Measurements from ENCODE around the gene GABRG3. TPM values are rescaled to one million over a fixed set of nuclear protein-coding genes. Genes with fewer than 3 reads are reported as not detected.

GABRG3 gene
- total RNA-seq, 1 donor: under 0.01 TPM

- Histone ChIP-seq H3K4me1 (ENCODE audit: insufficient read depth, low read length) (no peaks in the 10 kb centered on the region), H3K9me3 (ENCODE audit: low read depth, low read length) (peaks cover 6% of the 10 kb centered on the region), H3K27me3 (ENCODE audit: insufficient read depth, low read length) (no peaks in the 10 kb centered on the region), H3K4me3 (ENCODE audit: low read length) (no peak overlapping the region)
Measured at GRCh38 chr15:27408428-27408827, 437.4 kb downstream of the GABRG3 start.

DNA sequence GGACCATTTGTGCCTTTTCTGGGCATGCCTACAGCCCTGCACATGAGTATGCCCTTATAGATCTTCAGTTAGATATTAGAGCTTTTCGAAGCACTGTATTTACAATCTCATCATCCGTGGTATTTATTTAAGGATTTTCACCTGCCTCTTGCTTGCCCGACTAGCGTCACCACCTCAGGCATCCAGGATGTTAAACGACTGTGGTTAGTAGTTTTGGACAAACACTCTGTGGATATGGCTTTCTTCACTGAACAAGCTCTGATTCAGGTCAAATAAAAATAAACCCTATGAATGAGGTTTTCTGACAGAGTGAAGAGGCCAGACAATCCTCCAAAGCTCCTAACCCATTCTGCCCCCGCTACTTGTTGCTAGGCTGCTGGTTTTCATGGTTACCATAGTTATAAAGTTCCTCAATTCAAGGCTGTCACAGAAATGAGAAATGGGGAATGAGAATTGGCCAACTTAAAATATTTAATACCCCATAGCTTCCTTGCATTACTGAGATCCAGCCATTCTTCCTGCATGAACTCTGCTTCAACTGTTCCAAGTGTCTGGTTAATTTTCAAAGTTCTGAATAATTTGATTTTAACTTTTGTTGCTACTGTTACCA, 440.1 kb downstream of the GABRG3 start:
- Histone ChIP-seq H3K27me3 (ENCODE audit: insufficient read depth, low read length) (no peaks in the 10 kb centered on the region), H3K4me1 (ENCODE audit: insufficient read depth, low read length) (no peaks in the 10 kb centered on the region), H3K4me3 (ENCODE audit: low read length) (no peak overlapping the region), H3K9me3 (ENCODE audit: low read depth, low read length) (peaks cover 6% of the 10 kb centered on the region)

DNA sequence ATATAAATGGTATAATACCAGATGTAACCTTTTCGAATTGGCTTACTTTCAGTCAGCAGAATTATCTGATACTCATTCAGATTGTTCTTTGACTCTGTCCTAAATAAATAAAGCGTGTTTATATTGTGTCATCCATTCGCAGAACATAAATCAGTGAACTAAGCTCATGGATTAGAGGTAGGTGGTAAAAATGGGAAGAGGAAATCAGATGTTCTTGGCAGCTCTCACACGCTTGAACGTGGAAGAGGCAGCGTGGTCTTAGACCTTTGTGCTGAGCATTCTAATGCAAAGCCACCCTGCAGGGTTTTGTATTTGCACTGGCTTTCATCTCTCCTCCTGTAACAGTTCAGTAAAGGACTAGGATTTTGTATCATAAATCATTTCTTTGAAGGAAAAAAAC, 441.4 kb downstream of the GABRG3 start:
- no peaks in the 10 kb centered on the region for H3K27me3 ChIP-seq (ENCODE audit: insufficient read depth, low read length)
- no peaks in the 10 kb centered on the region for H3K4me1 ChIP-seq (ENCODE audit: insufficient read depth, low read length)
- no peak overlapping the region for H3K4me3 ChIP-seq (ENCODE audit: low read length)
- H3K9me3 ChIP-seq (ENCODE audit: low read depth, low read length): peaks cover 6% of the 10 kb centered on the region

DNA sequence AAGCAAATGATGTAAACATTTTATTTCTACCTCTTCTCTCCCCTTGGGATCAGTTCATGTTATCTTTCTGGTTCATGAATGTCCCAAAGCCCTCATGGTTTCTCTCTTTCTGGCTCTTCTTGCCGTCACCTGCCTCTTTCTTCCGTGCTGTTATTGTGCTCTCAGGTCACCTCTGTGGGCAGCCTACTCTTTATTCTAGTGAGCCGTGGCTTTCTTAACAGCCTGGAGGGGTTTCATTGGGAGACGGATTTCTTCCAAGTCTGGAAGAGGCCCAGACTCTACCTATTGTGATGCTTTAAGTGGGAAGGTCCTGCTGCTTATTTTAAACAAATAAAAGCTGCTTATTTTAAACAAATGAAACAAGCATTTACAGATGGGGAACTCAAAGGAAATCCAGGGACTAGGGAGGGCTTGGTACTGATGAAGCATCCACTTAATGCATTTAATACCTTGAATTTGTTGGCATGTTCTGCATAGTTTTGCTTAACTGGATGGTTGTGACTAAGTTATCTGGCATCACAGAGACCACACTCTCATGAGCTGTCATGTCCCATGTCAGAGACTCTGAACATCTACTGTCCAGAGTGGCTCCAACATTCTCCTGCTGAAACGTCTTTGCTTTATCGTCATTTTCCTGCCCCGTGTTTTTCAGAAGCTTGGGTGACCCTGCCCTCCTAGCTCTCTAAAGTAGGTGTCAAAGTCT, 443.3 kb downstream of the GABRG3 start:
- H3K9me3 ChIP-seq (ENCODE audit: low read depth, low read length): peaks cover 6% of the 10 kb centered on the region
- H3K4me3 ChIP-seq (ENCODE audit: low read length): no peak overlapping the region
- H3K4me1 ChIP-seq (ENCODE audit: insufficient read depth, low read length): no peaks in the 10 kb centered on the region
- H3K27me3 ChIP-seq (ENCODE audit: insufficient read depth, low read length): no peaks in the 10 kb centered on the region

DNA sequence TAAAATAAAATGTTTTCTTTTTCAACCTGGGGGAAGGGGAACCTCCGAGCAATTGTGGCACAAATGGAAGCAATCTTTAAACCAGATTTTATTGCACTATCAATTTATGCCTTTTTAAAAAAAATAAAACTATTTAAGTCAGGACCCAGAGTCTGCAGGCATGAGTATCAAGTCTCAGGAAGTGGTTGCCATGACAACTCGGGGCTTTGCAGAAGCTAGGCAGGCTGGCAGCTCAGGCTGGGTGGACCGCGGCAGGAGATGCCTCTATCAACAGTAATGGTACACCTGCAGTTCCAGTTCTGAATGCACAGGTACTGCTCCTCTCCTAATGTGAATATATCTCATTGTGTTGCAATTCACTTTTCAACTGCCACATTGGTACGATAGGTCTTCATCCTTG, 447.7 kb downstream of the GABRG3 start:
- Histone ChIP-seq H3K4me3 (ENCODE audit: low read length) (no peak overlapping the region), H3K9me3 (ENCODE audit: low read depth, low read length) (no peaks in the 10 kb centered on the region)

GRCh38 chr15:27422997-27423396, 452.0 kb downstream of the GABRG3 start:
- Histone ChIP-seq H3K4me1 (ENCODE audit: insufficient read depth, low read length) (no peaks in the 10 kb centered on the region), H3K9me3 (ENCODE audit: low read depth, low read length) (no peaks in the 10 kb centered on the region)

More for the DNA sequence above, 447.7 kb downstream of the GABRG3 start:
- H3K27me3 ChIP-seq (ENCODE audit: insufficient read depth, low read length): no peaks in the 10 kb centered on the region
- no peaks in the 10 kb centered on the region for H3K4me1 ChIP-seq (ENCODE audit: insufficient read depth, low read length)

GRCh38 chr15:27426805-27427204, 455.8 kb downstream of the GABRG3 start:
- Histone ChIP-seq H3K9me3 (ENCODE audit: low read depth, low read length) (peaks cover 5% of the 10 kb centered on the region), H3K4me3 (ENCODE audit: low read length) (no peak overlapping the region), H3K4me1 (ENCODE audit: insufficient read depth, low read length) (no peaks in the 10 kb centered on the region), H3K27me3 (ENCODE audit: insufficient read depth, low read length) (no peaks in the 10 kb centered on the region)

More at GRCh38 chr15:27422997-27423396, 452.0 kb downstream of the GABRG3 start:
- H3K4me3 ChIP-seq (ENCODE audit: low read length): no peak overlapping the region
- H3K27me3 ChIP-seq (ENCODE audit: insufficient read depth, low read length): no peaks in the 10 kb centered on the region

DNA sequence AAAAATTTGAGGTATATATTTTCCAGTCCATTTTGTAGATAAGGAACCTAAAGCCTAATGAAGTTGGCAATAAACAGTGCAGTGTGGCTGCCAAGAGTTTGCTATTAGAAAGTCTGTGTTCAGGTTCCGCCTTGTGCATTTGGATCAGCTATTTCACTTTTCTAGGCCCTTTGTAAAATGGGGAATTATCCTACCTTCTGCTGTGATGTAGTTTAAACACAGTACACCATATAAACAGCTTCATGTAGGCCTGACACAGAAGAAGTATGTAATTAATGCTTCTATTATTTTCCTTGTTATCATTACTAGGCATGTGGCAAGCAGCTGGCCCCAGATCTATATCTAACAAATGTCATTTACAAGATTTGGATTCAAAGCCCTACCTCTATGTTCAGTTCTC, 456.3 kb downstream of the GABRG3 start:
- no peaks in the 10 kb centered on the region for H3K4me1 ChIP-seq (ENCODE audit: insufficient read depth, low read length)
- H3K4me3 ChIP-seq (ENCODE audit: low read length): no peak overlapping the region
- H3K27me3 ChIP-seq (ENCODE audit: insufficient read depth, low read length): no peaks in the 10 kb centered on the region
- H3K9me3 ChIP-seq (ENCODE audit: low read depth, low read length): peaks cover 5% of the 10 kb centered on the region

GRCh38 chr15:27428151-27428550, 457.2 kb downstream of the GABRG3 start:
- Histone ChIP-seq H3K27me3 (ENCODE audit: insufficient read depth, low read length) (no peaks in the 10 kb centered on the region), H3K4me3 (ENCODE audit: low read length) (no peak overlapping the region)

GRCh38 chr15:27429577-27429976, 458.6 kb downstream of the GABRG3 start:
- Histone ChIP-seq H3K4me1 (ENCODE audit: insufficient read depth, low read length) (no peaks in the 10 kb centered on the region), H3K9me3 (ENCODE audit: low read depth, low read length) (peaks cover 5% of the 10 kb centered on the region), H3K27me3 (ENCODE audit: insufficient read depth, low read length) (no peaks in the 10 kb centered on the region), H3K4me3 (ENCODE audit: low read length) (no peak overlapping the region)

More at GRCh38 chr15:27428151-27428550, 457.2 kb downstream of the GABRG3 start:
- Histone ChIP-seq H3K9me3 (ENCODE audit: low read depth, low read length) (peaks cover 5% of the 10 kb centered on the region), H3K4me1 (ENCODE audit: insufficient read depth, low read length) (no peaks in the 10 kb centered on the region)

GRCh38 chr15:27433604-27434003, 462.6 kb downstream of the GABRG3 start:
- no peak overlapping the region for H3K4me3 ChIP-seq (ENCODE audit: low read length)
- H3K4me1 ChIP-seq (ENCODE audit: insufficient read depth, low read length): no peaks in the 10 kb centered on the region
- peaks cover 10% of the 10 kb centered on the region for H3K9me3 ChIP-seq (ENCODE audit: low read depth, low read length)
- no peaks in the 10 kb centered on the region for H3K27me3 ChIP-seq (ENCODE audit: insufficient read depth, low read length)

GRCh38 chr15:27438403-27439375, 467.7 kb downstream of the GABRG3 start:
- H3K9me3 ChIP-seq (ENCODE audit: low read depth, low read length): peaks cover 5% of the 10 kb centered on the region
- no peaks in the 10 kb centered on the region for H3K4me1 ChIP-seq (ENCODE audit: insufficient read depth, low read length)
- H3K27me3 ChIP-seq (ENCODE audit: insufficient read depth, low read length): no peaks in the 10 kb centered on the region
- H3K4me3 ChIP-seq (ENCODE audit: low read length): no peak overlapping the region

- Histone ChIP-seq H3K4me1 (ENCODE audit: insufficient read depth, low read length) (no peaks in the 10 kb centered on the region), H3K4me3 (ENCODE audit: low read length) (no peak overlapping the region), H3K9me3 (ENCODE audit: low read depth, low read length) (no peaks in the 10 kb centered on the region), H3K27me3 (ENCODE audit: insufficient read depth, low read length) (no peaks in the 10 kb centered on the region)
Measured at GRCh38 chr15:27441120-27441519, 470.1 kb downstream of the GABRG3 start.

- no peak overlapping the region for H3K4me3 ChIP-seq (ENCODE audit: low read length)
- H3K4me1 ChIP-seq (ENCODE audit: insufficient read depth, low read length): no peaks in the 10 kb centered on the region
- H3K27me3 ChIP-seq (ENCODE audit: insufficient read depth, low read length): no peaks in the 10 kb centered on the region
- no peaks in the 10 kb centered on the region for H3K9me3 ChIP-seq (ENCODE audit: low read depth, low read length)
Measured at GRCh38 chr15:27448234-27448633, 477.3 kb downstream of the GABRG3 start.

DNA sequence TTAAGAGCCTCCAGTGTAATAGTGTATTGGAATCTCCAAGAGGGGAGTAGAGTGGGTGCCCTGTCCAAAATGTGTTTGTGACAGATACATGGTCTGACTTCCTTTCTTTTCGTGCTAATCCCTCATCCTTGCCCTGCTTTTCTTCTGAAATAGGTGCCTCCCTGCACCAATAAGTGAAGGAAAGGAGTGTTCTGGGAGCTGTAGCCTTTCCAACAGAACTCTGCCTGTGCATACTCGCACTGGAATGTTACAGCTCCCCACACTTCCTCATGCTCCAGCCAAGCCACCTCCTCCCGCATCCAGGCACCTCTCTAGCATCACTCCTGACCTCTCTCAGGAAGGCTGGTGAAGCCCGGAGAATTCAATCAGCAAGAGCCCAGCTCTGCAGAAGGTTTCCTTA, 478.0 kb downstream of the GABRG3 start:
- Histone ChIP-seq H3K4me1 (ENCODE audit: insufficient read depth, low read length) (no peaks in the 10 kb centered on the region), H3K4me3 (ENCODE audit: low read length) (no peak overlapping the region), H3K27me3 (ENCODE audit: insufficient read depth, low read length) (no peaks in the 10 kb centered on the region), H3K9me3 (ENCODE audit: low read depth, low read length) (no peaks in the 10 kb centered on the region)
